NCI-H82 treated with DMSO at 0.1 percent for 48 hours (cell line): ENCODE results near the gene NUP50.

Experiments
- DNase-seq: peaks from one replicate; lab custom pipeline; 2025; ENCODE audit not compliant: unreplicated experiment; lab: John Stamatoyannopoulos, UW

NUP50 gene

DNA sequence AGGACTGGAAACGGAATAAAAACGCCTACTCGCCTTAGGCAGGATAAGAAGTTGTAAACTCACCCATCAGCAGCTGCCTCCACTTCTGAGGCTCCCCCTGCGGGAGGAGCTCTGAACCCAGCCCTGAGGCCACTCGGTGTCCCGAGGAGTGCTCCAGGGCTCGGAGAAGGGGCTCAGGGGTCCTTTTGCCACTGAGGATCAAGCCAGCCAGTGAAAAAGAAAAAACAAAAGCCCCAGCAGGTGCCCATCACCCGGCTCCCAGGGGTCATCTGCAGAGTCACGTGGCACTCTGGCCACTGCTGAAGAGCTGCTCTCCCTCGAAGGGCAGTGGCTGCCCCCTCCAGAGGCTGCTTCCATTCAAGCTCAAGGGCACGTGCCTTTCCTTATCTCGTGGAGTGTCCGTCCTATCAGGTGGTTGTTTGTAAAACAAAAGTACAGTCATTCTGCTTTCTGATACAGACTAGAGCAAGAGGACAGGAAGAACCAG, 29.0 kb downstream of the NUP50 start:
- DNase-seq = no peak

- no peak for DNase-seq
Measured at GRCh38 chr22:45194686-45195085, 31.0 kb downstream of the NUP50 start.

DNA sequence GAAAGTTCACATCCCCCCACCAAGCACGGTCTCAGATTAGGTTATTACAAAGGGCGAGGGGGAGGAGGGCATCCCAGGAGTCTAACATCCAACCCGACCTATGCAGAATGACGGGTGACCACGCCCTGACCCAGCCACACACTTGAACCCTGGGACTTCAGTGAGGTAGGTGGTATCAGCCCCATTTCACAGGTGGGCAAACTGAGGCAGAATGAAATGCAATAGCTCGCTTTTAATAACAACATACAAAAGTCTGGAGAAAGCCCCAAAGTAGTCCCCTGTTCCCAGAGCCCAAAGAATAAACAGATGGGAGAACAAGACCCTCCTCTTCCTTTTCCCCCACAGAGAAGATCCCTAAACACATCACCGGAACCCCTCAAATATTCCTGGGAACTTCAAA, 31.9 kb downstream of the NUP50 start:
- DNase-seq = no peak

DNA sequence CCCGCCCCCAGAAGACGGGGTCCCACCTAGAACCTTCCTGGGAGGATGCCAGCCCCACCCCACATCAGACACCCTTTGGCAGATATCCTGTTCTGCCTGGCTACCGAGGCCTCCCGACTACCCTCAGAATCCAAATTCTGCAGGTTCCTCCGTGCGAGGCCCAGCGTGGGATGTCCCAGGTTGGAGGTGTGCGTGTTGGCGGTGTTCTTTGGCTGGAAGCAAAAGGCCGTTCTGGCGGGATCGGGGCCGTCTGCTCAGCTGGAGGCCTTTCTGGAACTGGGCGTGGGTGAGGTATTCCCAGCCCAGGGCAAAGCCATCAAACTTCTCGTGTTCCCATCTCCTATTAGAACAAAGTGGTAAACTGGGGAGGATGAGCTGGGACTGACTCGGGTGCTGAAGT, 32.6 kb downstream of the NUP50 start:
- DNase-seq = no peak

GRCh38 chr22:45196926-45197605, 33.3 kb downstream of the NUP50 start:
- DNase-seq = no peak

GRCh38 chr22:45197606-45198462, 34.1 kb downstream of the NUP50 start:
- DNase-seq = no peak

DNA sequence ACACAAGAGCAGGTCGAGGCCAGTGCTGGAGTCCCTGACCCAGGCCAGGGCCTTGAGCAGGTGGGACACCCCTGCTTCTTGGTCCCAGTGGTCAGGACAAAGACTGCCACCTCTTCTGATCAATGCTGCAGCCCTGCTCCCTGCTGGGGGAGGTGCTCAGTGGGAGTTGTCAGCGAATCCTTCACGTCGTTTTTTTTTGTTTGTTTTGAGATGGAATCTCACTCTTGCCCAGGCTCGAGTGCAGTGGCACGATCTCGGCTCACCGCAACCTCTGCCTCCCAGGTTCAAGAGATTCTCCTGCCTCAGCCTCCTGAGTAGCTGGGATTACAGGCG, 34.7 kb downstream of the NUP50 start:
- DNase-seq = no peak

DNA sequence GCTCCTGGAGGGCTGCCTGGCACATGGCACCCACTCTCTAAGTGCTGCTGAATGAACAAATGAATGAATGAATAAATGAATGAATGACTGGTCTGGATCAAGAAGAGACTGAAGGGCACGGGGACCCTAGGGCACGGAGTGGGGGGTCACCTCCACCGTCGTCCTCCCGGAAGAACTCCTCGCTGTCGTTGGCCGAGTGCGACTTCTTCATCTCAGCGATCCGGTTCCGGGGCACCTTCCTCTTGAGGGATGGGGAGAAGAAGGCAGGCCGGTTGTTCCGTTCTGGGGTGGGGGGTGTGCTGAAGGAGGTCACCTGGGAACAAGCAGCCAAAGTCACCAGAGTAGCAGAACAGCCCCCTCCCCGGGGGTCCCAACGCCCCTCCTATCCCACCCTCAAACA, 36.0 kb downstream of the NUP50 start:
- no peak for DNase-seq

DNA sequence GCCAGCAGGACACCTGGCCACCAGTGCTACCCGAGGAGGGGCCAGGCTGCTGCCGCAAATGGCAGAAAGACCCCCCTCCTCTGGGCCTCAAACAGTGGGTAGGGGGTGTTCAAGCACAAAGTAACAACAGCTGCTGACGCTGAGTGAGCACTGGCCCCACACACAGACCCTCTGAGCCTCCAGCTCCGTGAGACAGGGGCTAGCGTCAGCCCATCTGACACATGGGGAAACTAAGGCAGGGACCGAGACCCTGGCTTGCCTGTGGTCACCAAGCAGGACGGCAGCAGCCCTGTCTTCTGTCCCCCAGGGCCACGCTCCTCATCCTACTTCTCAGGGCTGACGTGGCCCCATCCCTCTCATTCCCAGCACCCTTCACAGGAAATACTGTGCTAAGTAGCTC, 36.5 kb downstream of the NUP50 start:
- DNase-seq = no peak

DNA sequence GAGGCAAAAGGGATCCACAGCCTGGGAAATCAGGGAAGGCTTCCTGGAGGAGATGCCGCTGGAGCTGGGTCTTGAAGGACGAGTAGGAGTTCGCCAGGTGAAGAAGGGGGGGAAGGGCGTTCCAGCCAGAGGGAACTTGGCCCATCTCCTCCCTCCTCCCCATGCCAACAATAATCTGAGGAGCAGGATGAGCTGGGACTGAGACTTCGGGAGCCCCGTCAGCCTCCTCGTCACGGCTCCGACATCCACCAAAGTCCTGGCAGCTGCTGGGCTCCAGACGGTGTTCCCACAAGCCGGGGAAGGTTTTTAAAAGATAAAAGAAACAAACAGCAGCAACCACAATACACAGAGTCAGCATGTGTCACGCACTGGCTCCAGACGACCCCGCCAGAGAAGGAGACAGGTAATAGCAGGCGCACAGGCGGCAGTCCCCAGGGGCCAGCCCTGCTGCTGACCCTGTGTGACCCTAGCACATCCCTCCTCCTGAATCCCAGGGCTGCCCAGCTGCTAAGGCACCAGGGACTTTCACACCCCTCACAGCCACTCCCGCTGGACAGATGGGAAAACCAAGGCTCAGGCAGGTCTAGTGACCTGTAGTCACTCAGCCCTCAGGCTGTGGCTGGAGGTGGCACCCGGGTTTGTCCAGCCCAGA, 37.3 kb downstream of the NUP50 start:
- no peak for DNase-seq

- no peak for DNase-seq
Measured at GRCh38 chr22:45201678-45202332, 38.1 kb downstream of the NUP50 start.

GRCh38 chr22:45202333-45203149, 38.8 kb downstream of the NUP50 start:
- DNase-seq = no peak

- DNase-seq = no peak
Measured at GRCh38 chr22:45203150-45203951, 39.6 kb downstream of the NUP50 start.

- DNase-seq = no peak
Measured at GRCh38 chr22:45204241-45204640, 40.5 kb downstream of the NUP50 start.

DNA sequence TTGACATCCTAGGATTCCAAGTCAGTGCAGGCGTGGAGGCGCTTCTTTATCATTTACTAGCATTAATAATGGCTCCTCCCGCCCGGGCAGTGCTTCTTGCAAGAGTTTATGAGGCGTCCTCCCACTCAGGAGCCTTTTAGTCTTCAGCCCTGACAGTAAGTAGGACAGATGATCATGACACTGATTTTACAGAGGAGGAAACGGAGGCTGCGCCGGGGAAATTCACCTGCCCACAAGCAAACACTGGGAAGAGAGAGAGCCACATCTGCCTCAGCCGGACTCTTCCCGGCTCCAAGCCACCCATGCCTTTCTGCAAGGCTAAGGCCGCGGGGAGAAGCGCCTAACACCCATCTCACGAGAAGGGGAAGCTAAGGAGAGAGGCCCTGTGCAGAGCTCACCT, 41.1 kb downstream of the NUP50 start:
- DNase-seq = no peak

DNA sequence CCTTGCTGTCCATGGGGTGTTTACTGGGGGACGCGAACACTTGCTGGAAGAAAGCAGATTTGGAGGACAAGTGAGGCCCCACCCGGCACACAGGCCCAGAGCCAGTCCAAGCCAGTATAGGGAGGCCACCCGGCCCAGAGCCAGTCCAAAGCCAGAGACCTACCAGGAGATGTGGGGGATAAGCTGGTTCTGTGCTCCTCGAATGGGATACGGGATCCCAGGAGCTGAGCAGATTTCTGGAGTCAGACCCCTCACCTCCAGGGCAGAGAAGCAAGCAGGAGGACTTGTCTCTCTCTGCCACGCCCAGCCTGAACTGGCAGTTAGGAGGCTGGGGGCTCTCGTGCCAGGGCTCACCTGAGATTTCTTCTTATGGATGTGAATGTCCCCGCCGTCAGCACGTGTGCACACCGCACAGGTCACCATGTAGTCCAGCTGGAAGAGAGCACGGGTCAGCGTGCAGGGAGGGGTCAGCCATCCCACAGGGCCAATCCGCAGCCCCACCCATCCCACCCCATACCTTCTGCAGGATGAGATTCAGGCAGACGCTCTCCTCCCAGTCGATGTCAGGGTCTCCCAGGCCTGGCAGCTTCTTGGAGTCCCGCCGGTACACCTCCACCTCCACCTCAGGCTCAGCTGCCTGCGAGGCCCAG, 41.7 kb downstream of the NUP50 start:
- no peak for DNase-seq

DNA sequence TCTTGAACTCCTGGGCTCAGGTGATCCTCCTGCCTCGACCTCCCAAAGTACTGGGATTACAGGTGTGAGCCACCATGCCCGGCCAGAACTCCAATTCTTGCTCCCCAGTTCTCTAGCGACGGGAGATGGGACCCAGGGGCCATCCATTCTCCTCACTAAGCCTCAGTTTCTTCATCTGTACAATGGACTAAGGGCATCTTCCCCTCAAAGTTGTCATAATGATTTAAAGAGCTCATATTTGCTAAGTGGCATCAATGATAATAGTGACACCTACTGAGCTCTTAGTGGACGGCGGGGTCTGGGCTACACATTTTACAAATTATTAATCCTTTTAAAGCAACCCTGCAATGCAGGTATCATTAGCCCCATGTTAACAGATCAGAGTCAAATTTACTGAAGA, 42.5 kb downstream of the NUP50 start:
- no peak for DNase-seq

- DNase-seq = no peak
Measured at GRCh38 chr22:45207533-45207932, 43.8 kb downstream of the NUP50 start.

- no peak for DNase-seq
Measured at GRCh38 chr22:45207981-45208664, 44.4 kb downstream of the NUP50 start.
